SK-N-MC (cell line): ENCODE measurements around the gene TMIE.
"Not testable (repeated sequence)": the region's sequence is repeated elsewhere in the genome, so short reads cannot be mapped to it uniquely, and the experiment has no call there.

ENCODE experiments used
- EZH2 ChIP-seq: fragments of 200-600 bp; sonication (generic); IDR thresholded peaks from one replicate; pipeline ENCODE4 v1.6.1; 2017; ENCODE audit warnings: antibody characterized with exemption
- FOXP2 ChIP-seq: optimal IDR thresholded peaks from 2 replicates; pipeline ENCODE3; 2011; ENCODE audit warnings: mild to moderate bottlenecking, moderate library complexity; ENCODE audit not compliant: insufficient read depth; ENCODE audit errors: extremely low read length, control extremely low read depth
- POLR2AphosphoS5 ChIP-seq: IDR thresholded peaks from 2 replicates; pipeline ENCODE4 v1.6.1; 2012; ENCODE audit warnings: mild to moderate bottlenecking, low read depth, low read length, borderline replicate concordance

GRCh38 chr3:46753127-46753526 lies 51.9 kb downstream of the TMIE start:
- not testable (repeated sequence) for TF ChIP-seq POLR2AphosphoS5, EZH2, FOXP2
